NB4 (cell line): ENCODE data around the gene HPRT1.

Experiments used
- DNase-seq: peaks from one replicate; pipeline ENCODE4 v3.0.0; 2010; ENCODE audit warnings: low read depth
- H3K4me3 ChIP-seq: one replicate; pipeline ENCODE4 v1.5.1; 2011; ENCODE audit warnings: mild to moderate bottlenecking, low read depth, low read length, moderate library complexity
- CTCF ChIP-seq: IDR thresholded peaks from one replicate; pipeline ENCODE4 v1.5.1; 2012; ENCODE audit warnings: low read depth, low read length
- MAX ChIP-seq: IDR thresholded peaks from 2 replicates; pipeline ENCODE4 v1.6.1; 2011; ENCODE audit warnings: low read depth, low read length
- MYC ChIP-seq: IDR thresholded peaks from 2 replicates; pipeline ENCODE4 v1.6.1; 2011; ENCODE audit warnings: low read depth, low read length
- POLR2A ChIP-seq: IDR thresholded peaks from 2 replicates; pipeline ENCODE4 v1.6.1; 2011; ENCODE audit warnings: mild to moderate bottlenecking; ENCODE audit not compliant: insufficient read length; ENCODE audit errors: extremely low read depth

The HPRT1 gene

GRCh38 chrX:134537179-134537955 is 77.4 kb downstream of the HPRT1 start:
- no peak for TF ChIP-seq MYC
- TF ChIP-seq POLR2A = no peak
- TF ChIP-seq MAX = no peak
- no peak for TF ChIP-seq CTCF
- H3K4me3 ChIP-seq = no peak overlapping the region
- peak; percentile 57 for DNase-seq

- no peak overlapping the region for H3K4me3 ChIP-seq
- DNase-seq = no peak
- TF ChIP-seq MYC = no peak
- TF ChIP-seq MAX = no peak
- no peak for TF ChIP-seq POLR2A
These were observed 78.4 kb downstream of the HPRT1 start for GRCh38 chrX:134538316-134538715.

- no peak for DNase-seq
- TF ChIP-seq MYC (no peak), MAX (no peak), CTCF (no peak), POLR2A (no peak)
- no peak overlapping the region for H3K4me3 ChIP-seq
These were observed 81.9 kb downstream of the HPRT1 start for GRCh38 chrX:134541906-134542305.

- peak; percentile 89 for DNase-seq
- TF ChIP-seq MAX (no peak), POLR2A (no peak), MYC (no peak), CTCF (no peak)
- no peak overlapping the region for H3K4me3 ChIP-seq
These were observed 82.5 kb downstream of the HPRT1 start for GRCh38 chrX:134542485-134542884.

GRCh38 chrX:134543288-134543687 is 83.3 kb downstream of the HPRT1 start:
- H3K4me3 ChIP-seq = no peak overlapping the region
- DNase-seq = no peak
- TF ChIP-seq CTCF (no peak), POLR2A (no peak), MAX (no peak), MYC (no peak)

GRCh38 chrX:134544135-134544512 is 84.2 kb downstream of the HPRT1 start:
- TF ChIP-seq MAX (no peak), CTCF (no peak), POLR2A (no peak), MYC (no peak)
- H3K4me3 ChIP-seq = no peak overlapping the region
- no peak for DNase-seq
